GM21786 (cell line): ENCODE data around the gene NMUR2.

Experiments
- ATAC-seq: cut with Tn5 transposase; IDR thresholded peaks from one replicate; pipeline ENCODE4 v1.9.1; 2021; ENCODE audit not compliant: unreplicated experiment

NMUR2 gene

DNA sequence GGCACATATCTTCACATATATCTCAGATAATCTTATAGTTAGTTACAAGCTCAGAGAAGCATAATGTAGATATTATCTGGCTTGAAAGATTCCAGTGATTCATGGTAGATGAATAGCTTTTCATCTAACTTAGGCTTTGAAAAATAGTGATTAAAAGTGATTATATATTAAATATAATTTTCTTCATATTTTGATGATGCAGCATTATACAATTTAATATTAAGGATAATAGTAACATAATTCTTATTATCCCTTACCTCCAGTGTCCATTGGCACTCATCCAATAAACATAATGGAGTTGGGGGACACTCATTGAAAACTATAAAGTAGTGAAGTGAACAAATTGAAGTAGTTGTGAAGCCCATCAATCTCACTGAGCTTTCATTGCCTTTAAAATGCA is 35.8 kb downstream of the NMUR2 start:
- ATAC-seq = no peak

GRCh38 chr5:152367554-152367953 is 37.5 kb downstream of the NMUR2 start:
- ATAC-seq = no peak

- no peak for ATAC-seq
These were observed 38.4 kb downstream of the NMUR2 start for GRCh38 chr5:152366716-152367115.

DNA sequence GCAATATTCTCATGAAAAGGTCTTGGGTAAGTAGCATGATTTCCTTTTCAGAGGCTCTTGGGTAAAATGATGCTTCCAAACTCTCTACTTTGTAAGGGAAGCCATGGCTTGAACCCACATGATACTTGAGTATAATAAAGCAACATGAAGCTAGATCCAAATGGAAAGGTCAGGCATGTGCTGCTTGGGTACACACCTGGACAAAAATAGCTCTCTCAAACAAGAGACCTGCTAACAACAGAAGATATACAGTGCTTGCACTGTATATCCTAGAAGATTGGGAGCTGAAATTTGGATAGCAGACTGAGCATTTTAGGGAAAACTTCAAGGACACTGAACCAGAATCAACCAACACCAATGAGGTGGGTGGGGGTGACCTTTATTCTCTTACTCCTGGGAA is 40.2 kb downstream of the NMUR2 start:
- ATAC-seq = no peak

DNA sequence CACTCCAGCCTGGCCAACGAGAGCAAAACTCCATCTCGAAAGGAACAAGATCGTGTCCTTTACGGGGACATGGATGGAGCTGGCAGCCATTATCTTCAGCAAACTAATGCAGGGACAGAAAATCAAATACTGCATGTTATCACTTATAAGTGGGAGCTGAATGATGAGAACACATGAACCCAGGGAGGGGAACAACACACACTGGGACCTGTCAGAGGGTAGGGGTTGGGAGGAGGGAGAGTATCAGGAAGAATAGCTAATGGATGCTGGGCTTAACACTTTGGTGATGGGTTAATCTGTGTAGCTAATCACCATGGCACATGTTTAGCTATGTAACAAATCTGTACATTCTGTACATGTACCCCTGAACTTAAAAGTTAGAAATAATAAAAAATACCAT is 40.9 kb downstream of the NMUR2 start:
- ATAC-seq = no peak

- no peak for ATAC-seq
These were observed 46.1 kb downstream of the NMUR2 start for GRCh38 chr5:152358861-152359568.

DNA sequence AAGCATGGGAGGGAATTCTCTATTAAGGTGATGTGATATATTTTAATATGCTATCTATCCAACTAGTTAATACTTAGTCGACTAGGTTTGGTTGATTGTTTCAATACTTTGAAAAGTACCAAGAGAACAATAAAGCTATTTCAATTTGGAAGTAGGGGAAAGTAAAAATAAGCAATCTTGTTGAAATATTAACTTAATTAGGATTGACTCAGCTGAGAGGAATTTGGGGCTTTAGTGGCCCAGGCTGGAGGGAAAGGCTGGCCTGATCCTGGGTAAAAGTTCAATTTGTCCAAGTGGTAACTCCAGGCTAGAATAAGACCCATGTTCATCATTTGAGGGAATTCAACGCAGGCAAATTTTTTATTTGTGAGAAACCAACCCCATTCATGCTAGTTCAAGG is 48.6 kb downstream of the NMUR2 start:
- ATAC-seq = no peak

DNA sequence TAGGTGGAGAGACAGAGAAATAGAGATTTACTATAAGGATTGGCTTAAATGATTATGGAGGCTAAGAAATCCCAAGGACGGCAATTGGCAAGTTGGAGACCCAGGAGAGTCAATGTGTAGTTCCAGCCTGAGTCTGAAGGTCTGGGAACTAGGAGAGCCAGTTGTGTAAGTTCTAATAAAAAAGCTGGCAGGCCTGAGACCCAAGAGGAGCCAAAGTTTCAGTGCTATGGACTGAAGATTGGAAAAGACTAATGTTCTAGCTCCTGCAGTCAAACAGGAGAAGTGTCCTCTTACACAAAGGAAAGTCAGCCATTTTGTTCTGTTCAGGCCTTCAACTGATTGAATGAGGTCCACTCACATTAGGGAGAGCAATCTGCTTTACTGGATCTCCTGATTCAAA is 50.0 kb downstream of the NMUR2 start:
- ATAC-seq = no peak

DNA sequence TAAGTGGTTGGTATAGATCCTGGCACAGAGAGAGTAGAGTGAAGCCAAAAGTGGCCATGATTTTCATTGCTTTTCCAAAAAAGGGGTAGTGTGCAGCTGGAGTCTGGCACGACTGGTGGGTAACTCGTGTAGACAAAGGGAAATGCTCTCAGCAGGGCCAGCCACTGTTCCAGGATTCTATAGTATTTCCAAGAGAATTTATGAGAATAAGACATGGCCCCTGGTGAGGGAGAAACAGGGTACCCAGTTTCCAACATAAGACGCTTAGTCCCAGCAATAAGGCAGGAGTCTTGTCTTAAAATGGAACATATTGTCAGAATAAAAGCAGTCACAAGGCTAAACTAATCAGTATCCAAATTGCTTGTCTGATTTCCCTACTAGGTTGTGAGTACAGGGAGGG is 52.1 kb downstream of the NMUR2 start:
- no peak for ATAC-seq

DNA sequence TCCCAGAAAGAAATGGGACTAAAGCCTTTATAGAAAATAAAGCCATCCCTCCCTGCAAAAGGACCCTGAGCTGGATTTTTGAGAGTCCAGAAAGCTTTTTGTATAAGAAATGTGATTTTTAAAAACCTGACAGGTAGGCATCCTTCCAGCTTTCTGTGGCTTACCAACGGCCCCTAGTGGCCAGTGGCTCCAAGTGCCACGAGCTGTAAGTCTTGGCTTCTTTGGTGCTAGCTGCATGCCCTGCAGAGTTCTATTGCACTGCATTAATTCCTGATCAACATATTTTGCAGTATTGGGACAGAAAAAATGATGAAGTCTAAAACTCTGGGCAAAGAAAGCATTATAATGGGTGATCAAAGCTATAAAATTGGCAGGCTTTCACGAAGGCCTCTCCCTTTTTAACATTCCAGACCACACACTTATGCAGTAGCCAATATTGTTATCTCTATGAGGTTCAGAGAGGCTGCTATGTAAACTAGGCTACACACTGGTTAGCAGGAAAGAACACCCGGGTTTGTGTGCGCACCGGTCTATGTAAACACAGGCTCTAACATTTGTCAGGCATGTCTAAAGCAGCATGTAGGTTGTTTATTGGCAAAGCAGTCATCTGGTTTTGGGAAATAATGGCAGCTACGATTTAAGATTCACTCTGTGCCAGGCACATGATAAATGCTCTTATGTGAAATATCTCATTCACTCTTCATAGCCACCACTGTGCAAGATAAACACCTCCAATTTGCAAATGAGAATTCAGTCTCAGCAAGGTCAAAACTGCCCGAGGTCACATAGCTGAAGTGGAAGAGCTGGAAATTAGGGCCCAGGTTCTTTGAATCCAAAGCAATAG is 55.2 kb downstream of the NMUR2 start:
- ATAC-seq = peak; percentile 91
